ENCODE data around the gene TAB2.

DNA sequence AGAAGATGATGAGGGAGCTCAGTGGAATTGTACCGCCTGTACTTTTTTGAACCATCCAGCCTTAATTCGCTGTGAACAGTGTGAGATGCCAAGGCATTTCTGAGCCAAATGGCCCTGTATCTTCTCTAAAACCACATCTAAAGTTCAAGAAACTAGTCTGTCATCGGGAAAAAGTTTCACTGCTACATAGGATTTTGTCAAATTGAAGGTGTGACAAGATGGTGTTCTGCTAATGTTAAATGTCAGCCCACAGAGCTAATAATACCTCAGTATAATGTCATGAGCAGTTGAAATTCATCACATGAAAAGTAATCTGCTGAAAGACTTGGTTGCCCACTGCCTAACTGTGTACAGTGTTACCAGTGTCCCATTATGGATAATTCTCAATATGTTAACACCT, 92.1 kb downstream of the TAB2 start:
- TF ChIP-seq EP300 (IDR thresholded peaks at IDR 0.05; ENCODE audit: borderline replicate concordance): no peak
- no peak for TF ChIP-seq TCF12 (IDR thresholded peaks at IDR 0.05; ENCODE audit: low read depth)
- no peak for TF ChIP-seq EGR1 (IDR thresholded peaks at IDR 0.05)
- no peak for TF ChIP-seq NFIC (IDR thresholded peaks at IDR 0.05)
- TF ChIP-seq ZBTB7A (IDR thresholded peaks at IDR 0.05; ENCODE audit: low read depth): no peak
- no peak for TF ChIP-seq YY1 (IDR thresholded peaks at IDR 0.05; ENCODE audit: low read depth)
- no peak for TF ChIP-seq FOXM1 (IDR thresholded peaks at IDR 0.05; ENCODE audit: borderline replicate concordance, low read depth)
- TF ChIP-seq, protein P1, sequence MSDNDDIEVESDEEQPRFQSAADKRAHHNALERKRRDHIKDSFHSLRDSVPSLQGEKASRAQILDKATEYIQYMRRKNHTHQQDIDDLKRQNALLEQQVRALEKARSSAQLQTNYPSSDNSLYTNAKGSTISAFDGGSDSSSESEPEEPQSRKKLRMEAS (IDR thresholded peaks at IDR 0.05): no peak
- no peak for TF ChIP-seq RAD21 (IDR thresholded peaks at IDR 0.05; ENCODE audit: low read depth)
- TF ChIP-seq, protein P2, sequence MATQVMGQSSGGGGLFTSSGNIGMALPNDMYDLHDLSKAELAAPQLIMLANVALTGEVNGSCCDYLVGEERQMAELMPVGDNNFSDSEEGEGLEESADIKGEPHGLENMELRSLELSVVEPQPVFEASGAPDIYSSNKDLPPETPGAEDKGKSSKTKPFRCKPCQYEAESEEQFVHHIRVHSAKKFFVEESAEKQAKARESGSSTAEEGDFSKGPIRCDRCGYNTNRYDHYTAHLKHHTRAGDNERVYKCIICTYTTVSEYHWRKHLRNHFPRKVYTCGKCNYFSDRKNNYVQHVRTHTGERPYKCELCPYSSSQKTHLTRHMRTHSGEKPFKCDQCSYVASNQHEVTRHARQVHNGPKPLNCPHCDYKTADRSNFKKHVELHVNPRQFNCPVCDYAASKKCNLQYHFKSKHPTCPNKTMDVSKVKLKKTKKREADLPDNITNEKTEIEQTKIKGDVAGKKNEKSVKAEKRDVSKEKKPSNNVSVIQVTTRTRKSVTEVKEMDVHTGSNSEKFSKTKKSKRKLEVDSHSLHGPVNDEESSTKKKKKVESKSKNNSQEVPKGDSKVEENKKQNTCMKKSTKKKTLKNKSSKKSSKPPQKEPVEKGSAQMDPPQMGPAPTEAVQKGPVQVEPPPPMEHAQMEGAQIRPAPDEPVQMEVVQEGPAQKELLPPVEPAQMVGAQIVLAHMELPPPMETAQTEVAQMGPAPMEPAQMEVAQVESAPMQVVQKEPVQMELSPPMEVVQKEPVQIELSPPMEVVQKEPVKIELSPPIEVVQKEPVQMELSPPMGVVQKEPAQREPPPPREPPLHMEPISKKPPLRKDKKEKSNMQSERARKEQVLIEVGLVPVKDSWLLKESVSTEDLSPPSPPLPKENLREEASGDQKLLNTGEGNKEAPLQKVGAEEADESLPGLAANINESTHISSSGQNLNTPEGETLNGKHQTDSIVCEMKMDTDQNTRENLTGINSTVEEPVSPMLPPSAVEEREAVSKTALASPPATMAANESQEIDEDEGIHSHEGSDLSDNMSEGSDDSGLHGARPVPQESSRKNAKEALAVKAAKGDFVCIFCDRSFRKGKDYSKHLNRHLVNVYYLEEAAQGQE (IDR thresholded peaks at IDR 0.05; ENCODE audit: low read depth): no peak
- TF ChIP-seq TAF1 (IDR thresholded peaks at IDR 0.05; ENCODE audit: low read depth): no peak
- no peak for TF ChIP-seq CREB1 (IDR thresholded peaks at IDR 0.05; ENCODE audit: low read depth)

All from Ishikawa (cell line).